Gastrocnemius medialis (tissue), 4 donors: ENCODE data around the gene CRYBG1. TPM values are rescaled to one million over a fixed set of nuclear protein-coding genes. Genes with fewer than 3 reads are reported as not detected.

Experiments
- ATAC-seq, 2 donors: fragments of 150-250 bp; one replicate each; pipeline ENCODE4 v1.9.1; 2016
- DNase-seq, 2 donors: peaks; one replicate each; pipeline ENCODE4 v3.0.0-alpha.2; 2019
- H3K27ac ChIP-seq, 4 donors: fragments of 200-600 bp; sonication (generic); 1 replicate in 1 of 4; 2 replicates in 3 of 4; pipeline ENCODE4 v1.5.1; 2016 to 2018; ENCODE audit warnings: mild to moderate bottlenecking in 2 of 4, moderate library complexity in 1 of 4
- H3K27me3 ChIP-seq, 3 donors: fragments of 200-600 bp; sonication (generic) in 2 of 3; 1 replicate in 1 of 3; 2 replicates in 2 of 3; pipeline versions ENCODE4 v1.5.1 to v1.6.0; 2016 to 2019; ENCODE audit warnings: mild to moderate bottlenecking in 1 of 3, moderate library complexity in 1 of 3
- H3K36me3 ChIP-seq, 2 donors: fragments of 200-600 bp; sonication (generic) in 1 of 2; one replicate each; pipeline ENCODE4 v1.5.1; 2017 to 2018
- H3K4me1 ChIP-seq, 2 donors: fragments of 200-600 bp; sonication (generic) in 1 of 2; one replicate each; pipeline ENCODE4 v1.5.1; 2016 to 2017; ENCODE audit warnings: mild to moderate bottlenecking in 2 of 2
- H3K4me3 ChIP-seq, 4 donors: fragments of 200-600 bp; sonication (generic) in 3 of 4; 1 replicate in 1 of 4; 2 replicates in 3 of 4; pipeline ENCODE4 v1.5.1; 2016 to 2019; ENCODE audit warnings: mild to moderate bottlenecking in 2 of 4
- H3K9me3 ChIP-seq, 3 donors: fragments of 200-600 bp; sonication (generic) in 2 of 3; 1 replicate in 1 of 3; 2 replicates in 2 of 3; pipeline ENCODE4 v1.5.1; 2016 to 2019
- CTCF ChIP-seq, 5 experiments: fragments of 450-650 bp in 3 of 5; fragments of 200-600 bp in 2 of 5; sonication (generic) in 2 of 5; IDR thresholded peaks in 4 of 5; conservative IDR thresholded peaks in 1 of 5; 1 replicate in 4 of 5; 2 replicates in 1 of 5; pipeline ENCODE4 v1.5.1; 2016 to 2019; ENCODE audit warnings: antibody characterized with exemption in 5 of 5, mild to moderate bottlenecking in 3 of 5, moderate library complexity in 3 of 5
- POLR2A ChIP-seq, 2 donors: fragments of 450-650 bp; IDR thresholded peaks; one replicate each; pipeline ENCODE4 v1.6.1; 2017; ENCODE audit warnings: antibody characterized with exemption in 2 of 2, mild to moderate bottlenecking in 2 of 2, moderate library complexity in 2 of 2
- in situ Hi-C, 4 donors: fragments of 200-750 bp; cut with MboI; loops; one replicate each; pipeline versions ENCODE4 v1.15.0 to v1.8.0; 2017; ENCODE audit warnings: low sequenced_read_pairs in 4 of 4
- intact Hi-C: fragments of 100-400 bp; cut with DNase I; formaldehyde crosslinking; loops from one replicate; pipeline ENCODE4 v1.15.1; 2023; ENCODE audit warnings: low total_unique reads
- total RNA-seq, 4 donors: library from RNA; depleted of rRNA; stranded (reverse); fragments of >200 nt; gene quantifications; one replicate each; pipeline versions ENCODE4 v1.1.0 to v1.2.3, GENCODE V29; 2016

CRYBG1 gene
- total RNA-seq, 4 donors from 2014 or later, result 0.98 to 1.5 (median 1.1) TPM

- H3K27me3 ChIP-seq, result no peaks in the 10 kb centered on the region
- TF ChIP-seq POLR2A (IDR thresholded peaks at IDR 0.05) (no peak), CTCF (IDR thresholded peaks at IDR 0.05 in 4 of 5, conservative IDR thresholded peaks at IDR 0.05 in 1 of 5) (no peak)
- in situ Hi-C loops, result loop anchor here in 1 of 4 donors (25.0 kb wide), 1 partner anchor 396 kb away; no protein-coding TSS in a partner anchor
- intact Hi-C loops, result no loop called here
- peaks cover 3 to 14% of the 10 kb centered on the region in 2 donors for H3K4me1 ChIP-seq
- H3K36me3 ChIP-seq, result peaks cover 0 to 11% of the 10 kb centered on the region in 2 donors
- H3K4me3 ChIP-seq, result no peak overlapping the region
- H3K27ac ChIP-seq, result peak overlapping the region; percentile 26 to 81 (median 59)
- no peaks in the 10 kb centered on the region for H3K9me3 ChIP-seq
- ATAC-seq (peak; percentile 96 to 97), DNase-seq (peak in 1 of 2 donors; percentile 29)
Observed at GRCh38 chr6:106591111-106591825, 230.8 kb downstream of the CRYBG1 start.

GRCh38 chr6:106599440-106599839, 238.9 kb downstream of the CRYBG1 start:
- H3K27ac ChIP-seq, result no peak overlapping the region
- in situ Hi-C loops (loop anchor here in 1 of 4 donors (25.0 kb wide), 1 partner anchor 388 kb away; no protein-coding TSS in a partner anchor), intact Hi-C loops (no loop called here)
- no peaks in the 10 kb centered on the region for H3K4me1 ChIP-seq
- H3K4me3 ChIP-seq, result no peak overlapping the region
- no peak for DNase-seq
- no peaks in the 10 kb centered on the region for H3K36me3 ChIP-seq
- TF ChIP-seq CTCF (IDR thresholded peaks at IDR 0.05 in 4 of 5, conservative IDR thresholded peaks at IDR 0.05 in 1 of 5) (no peak), POLR2A (IDR thresholded peaks at IDR 0.05) (no peak)
- no peak for ATAC-seq
- H3K27me3 ChIP-seq, result no peaks in the 10 kb centered on the region
- no peaks in the 10 kb centered on the region for H3K9me3 ChIP-seq

DNA sequence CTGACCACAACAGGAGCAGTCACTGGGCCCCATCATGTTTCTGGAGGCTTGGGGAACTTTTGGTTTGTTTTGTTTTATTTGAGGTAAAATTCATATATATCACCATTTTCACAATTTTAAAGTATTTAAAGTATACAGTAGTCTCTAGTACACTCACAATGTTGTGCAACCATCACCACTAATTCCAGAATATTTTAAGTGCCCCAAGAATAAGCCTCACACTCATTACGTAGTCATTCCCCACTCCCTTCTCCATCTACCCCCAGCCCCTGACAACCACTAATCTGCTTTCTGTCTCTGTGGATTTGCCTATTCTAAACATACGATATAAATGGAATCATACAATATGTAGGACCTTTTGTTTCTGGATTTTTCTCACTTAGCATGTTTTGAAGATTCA, 239.8 kb downstream of the CRYBG1 start:
- Histone ChIP-seq H3K27me3 (no peaks in the 10 kb centered on the region), H3K27ac (no peak overlapping the region), H3K4me1 (no peaks in the 10 kb centered on the region), H3K4me3 (no peak overlapping the region), H3K36me3 (no peaks in the 10 kb centered on the region), H3K9me3 (no peaks in the 10 kb centered on the region)
- in situ Hi-C loops, result loop anchor here in 2 of 4 donors (10.0 to 25.0 kb wide), 2 partner anchors 384 to 387 kb away; no protein-coding TSS in a partner anchor
- no peak for TF ChIP-seq POLR2A (IDR thresholded peaks at IDR 0.05)
- no peak for TF ChIP-seq CTCF (IDR thresholded peaks at IDR 0.05 in 4 of 5, conservative IDR thresholded peaks at IDR 0.05 in 1 of 5)
- ATAC-seq (no peak), DNase-seq (no peak)
- intact Hi-C loops, result no loop called here

DNA sequence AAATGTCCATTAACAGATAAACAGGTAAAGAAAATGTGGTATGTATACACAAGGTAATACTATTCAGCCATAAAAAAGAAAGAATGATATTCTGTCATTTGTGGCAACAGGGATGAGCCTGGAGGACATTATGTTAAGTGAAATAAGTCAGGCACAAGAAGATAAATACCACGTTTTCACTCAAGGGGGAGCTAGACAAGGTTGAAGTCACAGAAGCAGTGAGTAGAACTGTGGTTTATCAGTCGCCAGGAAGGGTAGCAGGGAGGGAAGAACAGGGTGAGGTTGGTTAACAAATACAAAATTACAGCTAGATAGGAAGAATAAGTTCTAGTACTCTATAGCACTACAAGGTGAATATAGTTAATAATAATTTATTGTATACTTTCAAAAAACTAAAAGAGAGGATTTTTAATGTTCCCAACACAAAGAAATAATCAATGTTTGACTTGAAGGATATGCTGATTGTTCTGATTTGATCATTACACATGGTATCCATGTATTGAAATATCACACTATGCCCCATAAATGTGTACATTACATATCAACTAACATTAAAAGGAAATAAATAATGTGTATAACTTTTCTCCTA, 247.7 kb downstream of the CRYBG1 start:
- Histone ChIP-seq H3K36me3 (no peaks in the 10 kb centered on the region), H3K4me3 (no peak overlapping the region), H3K27ac (no peak overlapping the region), H3K9me3 (no peaks in the 10 kb centered on the region), H3K27me3 (no peaks in the 10 kb centered on the region), H3K4me1 (peaks cover 0 to 15% of the 10 kb centered on the region in 2 donors)
- no peak for DNase-seq
- intact Hi-C loops, result loop anchor here (1.0 kb wide), 1 partner anchor 371 kb away; no protein-coding TSS in a partner anchor
- in situ Hi-C loops, result loop anchor here in 2 of 4 donors (10.0 to 25.0 kb wide), 2 partner anchors 377 to 379 kb away; no protein-coding TSS in a partner anchor
- no peak for ATAC-seq
- TF ChIP-seq POLR2A (IDR thresholded peaks at IDR 0.05) (no peak), CTCF (IDR thresholded peaks at IDR 0.05 in 4 of 5, conservative IDR thresholded peaks at IDR 0.05 in 1 of 5) (peak in 3 of 5 experiments; percentile 17 to 36 (median 18))
